Measurements from ENCODE around the gene GNB1L. TPM values are rescaled to one million over a fixed set of nuclear protein-coding genes. Genes with fewer than 3 reads are reported as not detected.

The GNB1L gene
- total and polyA plus RNA-seq, 9 of the 15 experiments (the other 6 are each of a cell fraction or from before 2014, with no cell fraction given): 0.56 to 50.5 (median 10.2) TPM

- FAIRE-seq (no peak), DNase-seq (ENCODE audit: extremely low read depth in 1 of 4, low spot score in 3 of 4) (no peak), ATAC-seq (peak; percentile 10; the same call in 1 of the 3 replicates)
- Histone ChIP-seq H3K9ac (ENCODE audit: insufficient read depth in 1 of 2, low read depth in 2 of 2, low read length in 2 of 2) (peak overlapping the region in 1 of 2 experiments; percentile 68; a peak in 2 of 4 replicates), H3K9me1 (ENCODE audit: control insufficient read depth, insufficient read depth, low read length) (no peaks in the 10 kb centered on the region), H2AFZ (ENCODE audit: low read depth, low read length) (no peak overlapping the region), H3K27ac (ENCODE audit: extremely low read depth, low read depth, low read length) (no peak overlapping the region), H3K36me3 (ENCODE audit: control insufficient read depth, insufficient read depth, low read length) (peaks cover 3% of the 10 kb centered on the region; the same call in 1 of the 3 replicates), H3K9me3 (replicated peaks; ENCODE audit: control insufficient read depth, insufficient read depth, low read depth, low read length) (no peaks in the 10 kb centered on the region; the same call in 1 of the 2 replicates), H3K4me3 (no peak overlapping the region), H3K79me2 (ENCODE audit: control insufficient read depth, insufficient read depth, low read length) (no peaks in the 10 kb centered on the region), H4K20me1 (replicated peaks; ENCODE audit: control insufficient read depth, insufficient read depth, low read length) (0 out of 2 replicates have a peak, but pooled peaks cover 4% of the 10 kb centered on the region), H3K4me2 (ENCODE audit: insufficient read depth, low read length) (no peak overlapping the region), H3K27me3 (ENCODE audit: control insufficient read depth in 2 of 2, insufficient read depth in 2 of 2, low read length in 2 of 2) (0 out of 5 replicates have a peak, but pooled peaks cover 0 to 2% of the 10 kb centered on the region in 2 experiments), H3K4me1 (replicated peaks in 1 of 2; ENCODE audit: control insufficient read depth in 2 of 2, insufficient read depth in 2 of 2, low read length in 2 of 2) (peaks cover 0 to 53% of the 10 kb centered on the region in 2 experiments; a peak in 2 of 5 replicates)
- no TSS peak for BruUV-seq (replicated peaks)
- intact Hi-C loops (cut with micrococcal nuclease): no loop called here
- POLR2A ChIA-PET: interaction anchor here (0.6 to 16.8 kb wide), 11 partner anchors 11 to 328 kb away, joined by 3 to 205 read pairs (median 5); no protein-coding TSS in a partner anchor
- CTCF ChIA-PET (ENCODE audit: low intra/inter-chr PET ratio): no interaction called here
- in situ Hi-C loops (cut with MboI): no loop called here
- 50% methylated on average over 22 of the region's 22 CpGs for WGBS (ENCODE audit: insufficient coverage, low coverage, missing lambda C conversion rate)
- TF ChIP-seq BACH1 (tag; IDR thresholded peaks at IDR 0.05) (no peak), HMGN3 (IDR thresholded peaks at IDR 0.05; ENCODE audit: borderline replicate concordance, extremely low read depth, insufficient read length, low read depth, low read length) (peak; percentile 23), FUS (optimal IDR thresholded peaks at IDR 0.05; ENCODE audit: low read depth, low read length) (no peak), ZNF655 (CRISPR knock-in tag; IDR thresholded peaks at IDR 0.05) (no peak), HMGXB4 (CRISPR knock-in tag; IDR thresholded peaks at IDR 0.05) (0 out of 2 replicates have a peak, but pooled peaks have one; percentile 78), TAL1 (IDR thresholded peaks at IDR 0.05) (no peak), WHSC1 (IDR thresholded peaks at IDR 0.05; ENCODE audit: low read length) (no peak), BMI1 (IDR thresholded peaks at IDR 0.05; ENCODE audit: low read length) (no peak), CHD2 (IDR thresholded peaks at IDR 0.05; ENCODE audit: low read depth, low read length) (no peak), HDAC3 (IDR thresholded peaks at IDR 0.05; ENCODE audit: borderline replicate concordance, partially characterized antibody) (no peak), THRAP3 (IDR thresholded peaks at IDR 0.05; ENCODE audit: borderline replicate concordance) (no peak), HDAC6 (IDR thresholded peaks at IDR 0.05; ENCODE audit: low read depth, low read length) (0 out of 2 replicates have a peak, but pooled peaks have one; percentile 9), CXXC5 (CRISPR knock-in tag; IDR thresholded peaks at IDR 0.05) (no peak), CHCHD3 (CRISPR knock-in tag; IDR thresholded peaks at IDR 0.05) (no peak), ZNF764 (CRISPR knock-in tag; IDR thresholded peaks at IDR 0.05; ENCODE audit: low read depth) (no peak)
- TF ChIP-seq, protein P1, sequence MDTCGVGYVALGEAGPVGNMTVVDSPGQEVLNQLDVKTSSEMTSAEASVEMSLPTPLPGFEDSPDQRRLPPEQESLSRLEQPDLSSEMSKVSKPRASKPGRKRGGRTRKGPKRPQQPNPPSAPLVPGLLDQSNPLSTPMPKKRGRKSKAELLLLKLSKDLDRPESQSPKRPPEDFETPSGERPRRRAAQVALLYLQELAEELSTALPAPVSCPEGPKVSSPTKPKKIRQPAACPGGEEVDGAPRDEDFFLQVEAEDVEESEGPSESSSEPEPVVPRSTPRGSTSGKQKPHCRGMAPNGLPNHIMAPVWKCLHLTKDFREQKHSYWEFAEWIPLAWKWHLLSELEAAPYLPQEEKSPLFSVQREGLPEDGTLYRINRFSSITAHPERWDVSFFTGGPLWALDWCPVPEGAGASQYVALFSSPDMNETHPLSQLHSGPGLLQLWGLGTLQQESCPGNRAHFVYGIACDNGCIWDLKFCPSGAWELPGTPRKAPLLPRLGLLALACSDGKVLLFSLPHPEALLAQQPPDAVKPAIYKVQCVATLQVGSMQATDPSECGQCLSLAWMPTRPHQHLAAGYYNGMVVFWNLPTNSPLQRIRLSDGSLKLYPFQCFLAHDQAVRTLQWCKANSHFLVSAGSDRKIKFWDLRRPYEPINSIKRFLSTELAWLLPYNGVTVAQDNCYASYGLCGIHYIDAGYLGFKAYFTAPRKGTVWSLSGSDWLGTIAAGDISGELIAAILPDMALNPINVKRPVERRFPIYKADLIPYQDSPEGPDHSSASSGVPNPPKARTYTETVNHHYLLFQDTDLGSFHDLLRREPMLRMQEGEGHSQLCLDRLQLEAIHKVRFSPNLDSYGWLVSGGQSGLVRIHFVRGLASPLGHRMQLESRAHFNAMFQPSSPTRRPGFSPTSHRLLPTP (IDR thresholded peaks at IDR 0.05; ENCODE audit: borderline replicate concordance, extremely low read depth, insufficient read length): no peak
Measured at GRCh38 chr22:19785461-19786263, 69.0 kb downstream of the GNB1L start.
